GM19463 (cell line): Measurements from ENCODE around the gene RASGRP4.
"Not testable (repeated sequence)": the region's sequence is repeated elsewhere in the genome, so short reads cannot be mapped to it uniquely, and the experiment has no call there.

Source experiments
- ATAC-seq: cut with Tn5 transposase; IDR thresholded peaks from one replicate; pipeline ENCODE4 v1.9.1; 2021; ENCODE audit warnings: mild to moderate bottlenecking, moderate library complexity; ENCODE audit not compliant: unreplicated experiment

Gene RASGRP4

DNA sequence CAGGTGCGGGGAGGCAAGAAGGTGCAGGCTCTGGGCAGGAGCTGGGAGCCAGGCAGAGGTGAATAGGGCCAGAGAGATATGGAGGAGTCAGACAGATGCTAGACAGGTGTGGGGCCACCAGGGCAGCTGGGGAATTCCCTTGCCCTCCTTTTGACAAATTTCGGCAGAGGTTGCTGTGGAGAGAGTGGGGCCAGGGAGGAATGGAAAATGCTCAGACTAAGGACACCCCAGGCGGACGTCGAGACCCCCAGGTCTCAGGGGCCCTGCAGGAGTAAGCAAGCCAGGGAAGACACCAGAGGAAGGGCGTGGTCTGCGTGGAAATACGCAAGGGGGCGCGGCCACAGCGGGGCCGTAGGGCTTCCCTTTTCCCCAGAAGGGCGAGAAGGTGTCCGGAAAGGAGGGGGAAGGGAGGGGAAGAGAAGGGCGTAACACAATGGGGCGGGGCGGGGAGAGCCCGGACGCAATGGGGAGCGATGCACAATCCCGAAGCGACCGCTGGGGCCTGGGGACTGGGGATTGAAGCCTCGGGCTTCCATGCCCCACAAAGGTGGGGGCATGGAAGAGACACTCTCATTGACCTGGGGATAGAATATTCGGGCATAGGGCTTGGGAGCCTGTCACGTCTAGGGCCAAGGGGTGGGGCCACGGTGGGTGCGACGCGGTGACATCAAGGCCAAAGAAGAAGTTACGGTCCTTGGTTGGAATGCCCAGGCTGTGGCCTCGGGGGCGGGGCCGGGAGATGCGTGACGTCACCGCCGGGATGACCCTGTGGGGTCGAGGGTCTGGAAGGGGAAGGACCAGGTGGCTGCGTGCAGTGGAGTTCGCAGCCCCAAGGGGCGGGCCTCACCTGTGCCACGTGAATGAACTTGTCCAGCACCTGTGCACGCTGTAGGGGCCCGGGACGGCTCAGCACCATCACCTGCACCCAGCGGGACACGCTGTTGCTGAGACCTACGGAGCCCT lies 8.2 kb downstream of the RASGRP4 start:
- ATAC-seq = no peak

- ATAC-seq = no peak
Measured at GRCh38 chr19:38417146-38417543, 8.9 kb downstream of the RASGRP4 start.

GRCh38 chr19:38413416-38413815 lies 12.6 kb downstream of the RASGRP4 start:
- ATAC-seq = no peak

DNA sequence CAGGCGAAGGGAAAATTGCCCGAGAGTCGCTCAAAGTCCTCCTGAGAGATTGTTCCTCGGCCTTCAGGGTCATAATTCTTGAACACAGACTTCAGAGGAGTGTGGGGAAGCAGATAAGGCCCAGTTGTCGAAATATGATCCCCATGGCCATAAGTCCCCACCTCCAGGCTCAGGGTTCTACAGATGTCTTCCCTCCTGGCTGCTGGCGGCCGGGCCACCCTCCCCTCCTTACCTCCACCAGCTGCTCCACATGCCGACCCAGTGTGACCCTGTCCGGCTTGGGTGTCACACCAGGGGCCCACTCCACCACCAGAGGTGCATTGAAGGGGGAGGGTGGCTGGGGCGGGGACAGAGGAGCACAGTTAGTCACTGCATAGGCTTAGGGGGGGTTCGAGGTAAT lies 13.1 kb downstream of the RASGRP4 start:
- no peak for ATAC-seq

GRCh38 chr19:38412491-38412890 lies 13.5 kb downstream of the RASGRP4 start:
- ATAC-seq = no peak

GRCh38 chr19:38411898-38412297 lies 14.1 kb downstream of the RASGRP4 start:
- not testable (repeated sequence) for ATAC-seq

- ATAC-seq = no peak
Measured at GRCh38 chr19:38411041-38411712, 14.8 kb downstream of the RASGRP4 start.

DNA sequence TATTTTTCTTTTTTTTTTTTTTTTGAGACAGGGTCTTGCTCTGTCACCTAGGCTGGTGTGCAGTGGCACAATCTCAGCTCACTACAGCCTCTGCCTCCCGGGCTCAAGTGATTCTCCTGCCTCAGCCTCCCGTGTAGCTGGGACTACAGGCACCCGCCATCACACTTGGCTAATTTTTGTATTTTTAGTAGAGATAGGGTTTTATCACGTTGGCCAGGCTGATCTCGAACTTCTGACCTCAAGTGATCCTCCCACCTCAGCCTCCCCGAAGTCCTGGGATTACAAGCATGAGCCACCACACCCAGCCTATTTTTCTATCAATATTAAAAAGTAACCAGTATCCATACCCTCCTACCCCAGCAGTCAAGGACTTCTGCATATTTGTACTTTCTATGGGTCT lies 15.6 kb downstream of the RASGRP4 start:
- not testable (repeated sequence) for ATAC-seq

DNA sequence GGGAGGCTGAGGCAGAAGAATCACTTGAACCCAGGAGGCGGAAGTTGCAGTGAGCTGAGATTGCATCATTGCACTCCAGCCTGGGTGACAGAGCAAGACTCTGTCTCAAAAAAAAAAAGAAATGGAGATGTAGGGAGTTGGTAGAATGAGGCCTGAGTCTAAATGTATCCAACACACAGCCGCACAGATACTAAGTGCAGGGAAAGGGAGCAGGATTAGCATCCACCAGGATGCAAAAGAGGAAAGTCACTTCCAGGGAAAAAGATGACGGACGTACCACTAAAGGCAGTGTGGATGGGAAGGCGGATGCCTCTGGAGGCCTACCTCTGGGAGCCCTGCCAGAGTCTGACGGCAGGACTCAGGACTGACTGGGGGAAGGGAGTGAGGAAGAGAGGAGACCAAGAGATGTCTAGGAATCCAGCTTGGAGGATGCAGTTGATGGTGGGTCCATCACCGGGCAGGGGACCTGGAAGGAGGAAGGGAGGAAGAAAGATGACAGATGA lies 16.3 kb downstream of the RASGRP4 start:
- no peak for ATAC-seq

- ATAC-seq = no peak
Measured at GRCh38 chr19:38405276-38405675, 20.7 kb downstream of the RASGRP4 start.

GRCh38 chr19:38404858-38405257 lies 21.2 kb downstream of the RASGRP4 start:
- no peak for ATAC-seq

GRCh38 chr19:38402967-38403674 lies 22.9 kb downstream of the RASGRP4 start, which contains the start of gene FAM98C:
TSS of gene FAM98C (plus strand) at chr19:38403093. CDS start at chr19:38403154, 61 bp downstream.
- ATAC-seq = peak; percentile 96

- ATAC-seq = no peak
Measured at GRCh38 chr19:38402623-38402966, 23.4 kb downstream of the RASGRP4 start.

- ATAC-seq = no peak
Measured at GRCh38 chr19:38401148-38401547, 24.9 kb downstream of the RASGRP4 start.

DNA sequence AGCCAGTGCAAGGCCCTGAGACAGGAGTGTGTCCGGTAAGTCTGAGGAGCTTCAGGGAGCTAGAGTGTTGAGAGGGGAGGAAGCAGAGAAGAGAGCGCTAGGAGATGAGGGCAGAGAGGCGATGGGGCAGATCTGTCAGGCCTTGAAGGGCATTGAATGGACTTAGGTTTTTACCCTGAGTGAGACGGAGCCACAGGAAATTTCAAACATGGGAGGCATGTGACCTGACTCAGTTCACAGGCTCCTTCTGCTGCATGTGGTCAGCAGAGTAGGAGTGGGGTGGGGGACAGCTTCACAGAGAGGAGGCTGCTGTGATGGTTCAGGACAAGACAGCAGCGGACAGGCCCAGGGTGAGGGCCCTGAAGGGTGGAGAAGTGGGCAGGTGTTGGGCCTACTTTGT lies 25.7 kb downstream of the RASGRP4 start:
- ATAC-seq = no peak

DNA sequence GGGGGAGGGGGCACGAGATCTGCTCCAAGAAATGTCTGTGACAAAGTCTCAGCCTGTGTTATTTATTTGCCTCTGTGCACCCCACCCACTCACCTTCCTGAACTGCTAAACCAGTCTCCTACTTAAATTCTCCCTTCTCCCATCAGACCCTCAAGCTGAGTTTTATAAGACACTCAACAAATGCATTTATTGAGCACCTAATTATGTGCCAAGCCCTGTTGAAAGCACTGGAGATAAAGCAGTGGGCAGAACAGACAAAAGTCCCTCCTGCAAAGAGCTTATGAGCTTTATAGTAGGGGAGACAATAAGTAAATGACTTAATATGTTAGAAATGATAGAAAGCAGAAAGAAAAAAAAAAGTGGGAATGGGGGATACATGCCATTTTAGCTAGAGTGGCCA lies 26.5 kb downstream of the RASGRP4 start:
- ATAC-seq = no peak

DNA sequence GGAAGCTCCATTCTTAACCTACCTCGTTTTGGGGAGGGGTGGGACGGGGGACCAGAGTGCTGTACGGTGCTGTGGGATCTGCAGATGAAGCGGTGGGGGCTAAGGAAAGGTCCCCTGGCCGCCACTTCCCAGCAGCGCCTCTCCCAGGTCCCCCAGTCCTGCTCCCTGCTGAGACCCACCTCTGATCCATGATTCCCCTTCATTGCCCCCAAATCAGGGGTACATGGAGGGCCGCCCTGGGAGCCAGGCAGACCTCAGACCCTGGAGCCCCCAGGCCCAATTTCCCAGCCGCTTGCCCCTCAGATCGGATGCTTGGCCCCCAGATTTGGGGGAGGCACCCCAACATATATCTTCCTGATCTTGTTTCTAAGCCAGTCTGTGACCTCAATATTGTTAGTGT lies 26.9 kb downstream of the RASGRP4 start:
- no peak for ATAC-seq

DNA sequence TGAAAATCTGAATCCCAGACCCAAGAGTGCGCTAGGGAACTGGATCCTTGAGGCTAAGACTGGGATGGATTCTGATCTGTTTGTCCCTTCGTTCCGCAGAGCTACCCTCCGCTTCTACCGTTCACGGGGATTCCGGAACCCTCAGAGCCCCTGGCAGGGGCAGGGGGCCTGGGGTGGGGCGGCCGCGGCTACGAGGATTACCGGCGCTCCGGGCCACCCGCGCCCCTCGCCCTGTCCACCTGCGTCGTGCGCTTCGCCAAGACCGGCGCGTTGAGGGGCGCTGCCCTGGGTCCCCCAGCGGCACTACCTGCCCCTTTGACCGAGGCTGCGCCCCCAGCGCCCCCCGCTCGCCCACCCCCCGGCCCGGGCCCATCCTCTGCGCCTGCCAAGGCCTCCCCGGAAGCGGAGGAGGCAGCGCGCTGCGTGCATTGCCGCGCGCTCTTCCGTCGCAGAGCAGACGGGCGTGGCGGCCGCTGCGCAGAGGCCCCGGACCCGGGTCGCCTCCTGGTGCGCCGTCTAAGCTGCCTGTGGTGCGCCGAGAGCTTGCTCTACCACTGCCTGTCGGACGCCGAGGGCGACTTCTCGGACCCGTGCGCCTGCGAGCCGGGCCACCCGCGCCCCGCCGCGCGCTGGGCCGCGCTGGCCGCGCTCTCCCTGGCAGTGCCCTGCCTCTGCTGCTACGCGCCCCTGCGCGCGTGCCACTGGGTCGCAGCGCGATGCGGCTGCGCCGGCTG lies 30.5 kb downstream of the RASGRP4 start:
- no peak for ATAC-seq

- no peak for ATAC-seq
Measured at GRCh38 chr19:38394488-38394887, 31.5 kb downstream of the RASGRP4 start.

DNA sequence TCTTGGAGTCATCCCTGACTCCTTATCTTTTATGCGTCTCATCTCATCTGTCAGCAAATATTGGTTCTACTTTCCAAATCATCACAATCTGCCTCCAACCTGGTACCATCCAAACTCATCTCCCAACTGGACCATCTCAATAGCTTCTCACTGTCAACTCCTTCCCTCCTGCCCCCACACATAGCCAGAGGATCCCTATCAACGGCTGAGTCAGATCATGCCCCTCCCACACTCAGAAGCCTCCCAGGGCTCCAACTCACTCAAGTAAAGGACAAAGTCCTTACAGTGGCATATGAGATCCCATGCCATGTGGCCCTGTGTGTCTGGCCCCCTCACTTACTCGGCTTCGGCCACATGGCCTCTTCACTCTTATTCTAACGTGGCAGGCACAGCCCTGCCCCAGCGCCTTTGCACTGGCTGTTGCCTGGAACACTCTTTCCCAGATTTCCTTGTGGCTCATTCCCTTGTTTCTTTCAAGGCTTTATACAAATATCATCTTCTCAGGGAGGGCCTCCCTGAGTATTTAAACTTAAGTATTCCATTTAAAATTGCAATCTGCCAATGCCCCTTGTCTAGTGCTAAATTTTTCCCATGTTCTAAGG lies 33.2 kb downstream of the RASGRP4 start:
- ATAC-seq = no peak
